ENCODE data around the gene IL22. TPM values are rescaled to one million over a fixed set of nuclear protein-coding genes. Genes with fewer than 3 reads are reported as not detected.

Gene IL22
- total RNA-seq, 1 donor from 2014 or later: not detected

DNA sequence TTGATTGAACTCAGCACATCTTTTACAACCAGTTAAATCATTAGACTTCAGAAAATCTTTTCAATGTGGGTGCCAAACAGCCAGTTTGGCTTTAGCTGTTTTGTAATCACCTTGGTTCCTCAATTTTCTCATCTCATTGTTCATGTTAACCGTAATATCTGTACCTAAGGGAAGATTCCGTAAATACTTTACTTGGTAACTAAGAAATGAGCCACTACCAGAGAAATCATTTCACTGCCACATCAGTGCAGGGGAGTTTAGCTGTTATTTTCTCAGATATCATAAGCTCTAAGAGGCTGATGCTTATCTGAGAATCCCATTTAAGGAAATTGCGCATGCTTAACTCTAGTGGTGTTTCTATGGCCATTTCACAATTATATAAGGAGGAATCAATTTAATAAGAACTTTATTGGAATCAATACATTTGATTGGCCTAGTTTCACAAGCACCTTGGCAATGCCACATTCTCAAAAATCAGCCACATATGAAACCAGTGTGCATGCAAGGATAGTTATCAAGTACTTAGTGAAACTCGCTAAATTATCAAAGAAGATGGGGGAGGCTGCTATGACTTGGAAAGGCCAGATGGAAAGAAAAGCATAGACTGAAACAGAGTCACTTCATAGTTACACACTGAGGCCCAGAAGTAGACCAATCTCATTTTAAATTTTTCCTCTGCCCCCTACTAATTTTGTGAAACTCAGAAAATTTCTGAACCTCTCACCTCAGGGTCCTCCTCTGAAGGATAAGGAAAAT, 28.1 kb upstream of the IL22 start:
- no peaks in the 10 kb centered on the region for H3K4me1 ChIP-seq
- intact Hi-C loops (cut with DNase I): no loop called here
- H3K9me3 ChIP-seq: no peaks in the 10 kb centered on the region
- TF ChIP-seq POLR2A (IDR thresholded peaks at IDR 0.05) (no peak), POLR2AphosphoS5 (IDR thresholded peaks at IDR 0.05; ENCODE audit: insufficient read depth in 1 of 2, low read depth in 1 of 2) (no peak)
- TF ChIP-seq, protein P1, sequence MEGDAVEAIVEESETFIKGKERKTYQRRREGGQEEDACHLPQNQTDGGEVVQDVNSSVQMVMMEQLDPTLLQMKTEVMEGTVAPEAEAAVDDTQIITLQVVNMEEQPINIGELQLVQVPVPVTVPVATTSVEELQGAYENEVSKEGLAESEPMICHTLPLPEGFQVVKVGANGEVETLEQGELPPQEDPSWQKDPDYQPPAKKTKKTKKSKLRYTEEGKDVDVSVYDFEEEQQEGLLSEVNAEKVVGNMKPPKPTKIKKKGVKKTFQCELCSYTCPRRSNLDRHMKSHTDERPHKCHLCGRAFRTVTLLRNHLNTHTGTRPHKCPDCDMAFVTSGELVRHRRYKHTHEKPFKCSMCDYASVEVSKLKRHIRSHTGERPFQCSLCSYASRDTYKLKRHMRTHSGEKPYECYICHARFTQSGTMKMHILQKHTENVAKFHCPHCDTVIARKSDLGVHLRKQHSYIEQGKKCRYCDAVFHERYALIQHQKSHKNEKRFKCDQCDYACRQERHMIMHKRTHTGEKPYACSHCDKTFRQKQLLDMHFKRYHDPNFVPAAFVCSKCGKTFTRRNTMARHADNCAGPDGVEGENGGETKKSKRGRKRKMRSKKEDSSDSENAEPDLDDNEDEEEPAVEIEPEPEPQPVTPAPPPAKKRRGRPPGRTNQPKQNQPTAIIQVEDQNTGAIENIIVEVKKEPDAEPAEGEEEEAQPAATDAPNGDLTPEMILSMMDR (IDR thresholded peaks at IDR 0.05): no peak
- H3K36me3 ChIP-seq: no peaks in the 10 kb centered on the region
- no peak for DNase-seq (ENCODE audit: extremely low spot score in 2 of 2)
- no peak overlapping the region for H3K27ac ChIP-seq
- no peaks in the 10 kb centered on the region for H3K27me3 ChIP-seq
- no peak overlapping the region for H3K4me3 ChIP-seq

DNA sequence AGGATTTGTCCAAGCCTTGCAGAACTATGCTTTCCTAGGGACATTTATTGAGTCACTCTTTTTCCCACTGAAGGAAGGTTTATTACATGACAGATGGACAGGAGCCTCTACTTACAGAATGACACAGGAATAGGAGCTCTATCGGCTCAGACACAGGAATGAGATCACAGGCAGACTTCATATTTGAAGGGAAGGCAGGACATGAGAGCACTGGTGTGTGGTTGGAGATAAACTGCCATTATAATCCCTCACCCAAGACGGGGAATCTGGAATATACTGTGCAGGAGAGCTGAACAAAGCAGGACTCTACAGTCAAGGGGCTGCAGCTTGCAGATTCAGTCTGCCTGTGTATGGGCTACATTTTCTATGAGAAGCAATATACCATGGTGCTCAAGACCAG, 26.8 kb upstream of the IL22 start:
- Histone ChIP-seq H3K4me1 (no peaks in the 10 kb centered on the region), H3K27ac (no peak overlapping the region), H3K4me3 (no peak overlapping the region), H3K9me3 (no peaks in the 10 kb centered on the region), H3K36me3 (no peaks in the 10 kb centered on the region), H3K27me3 (no peaks in the 10 kb centered on the region)
- DNase-seq (ENCODE audit: extremely low spot score in 2 of 2): no peak
- intact Hi-C loops (cut with DNase I): no loop called here
- TF ChIP-seq, protein P1 (IDR thresholded peaks at IDR 0.05): no peak
- TF ChIP-seq POLR2AphosphoS5 (IDR thresholded peaks at IDR 0.05; ENCODE audit: insufficient read depth in 1 of 2, low read depth in 1 of 2) (no peak), POLR2A (IDR thresholded peaks at IDR 0.05) (no peak)

DNA sequence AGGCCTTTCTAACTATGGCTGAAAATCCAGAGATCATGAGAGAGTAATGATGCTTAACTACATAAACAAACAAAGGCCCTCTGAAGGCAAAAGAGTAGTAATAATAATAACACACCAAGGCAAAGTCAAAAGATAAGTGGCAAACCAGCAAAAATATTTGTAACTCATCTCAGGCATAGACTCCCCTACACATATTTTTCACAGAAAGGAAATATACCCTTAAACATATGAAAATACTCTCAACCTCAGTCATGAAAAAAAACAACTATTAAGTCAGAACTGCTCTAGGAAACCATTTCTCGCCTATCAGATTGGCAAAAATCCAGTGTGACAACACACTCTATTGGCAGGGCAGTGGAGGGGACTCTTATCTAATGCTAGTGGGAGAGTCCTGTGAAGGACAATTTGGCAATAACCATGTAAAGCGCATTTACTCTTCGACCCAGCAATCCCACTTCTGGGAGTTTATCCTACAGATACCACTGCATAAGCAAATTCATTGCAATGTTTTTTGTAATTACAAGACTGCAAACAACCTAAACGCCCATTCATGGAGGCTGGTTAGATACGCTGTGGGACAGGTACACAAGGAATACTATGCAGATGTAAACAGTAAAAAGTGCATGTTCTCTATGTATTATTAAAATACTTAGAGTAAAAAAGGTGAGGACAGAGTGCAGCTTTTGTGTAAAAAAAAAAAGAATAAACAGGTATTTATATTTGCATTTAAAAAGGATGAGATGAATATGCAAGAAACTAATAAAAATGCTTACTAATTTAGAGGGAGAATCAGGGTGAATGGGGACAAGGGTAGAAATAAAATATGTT, 26.0 kb upstream of the IL22 start:
- intact Hi-C loops (cut with DNase I): no loop called here
- no peak overlapping the region for H3K4me3 ChIP-seq
- TF ChIP-seq POLR2AphosphoS5 (IDR thresholded peaks at IDR 0.05; ENCODE audit: insufficient read depth in 1 of 2, low read depth in 1 of 2): no peak
- H3K9me3 ChIP-seq: no peaks in the 10 kb centered on the region
- H3K4me1 ChIP-seq: no peaks in the 10 kb centered on the region
- H3K27ac ChIP-seq: no peak overlapping the region
- no peaks in the 10 kb centered on the region for H3K36me3 ChIP-seq
- DNase-seq (ENCODE audit: extremely low spot score in 2 of 2): no peak
- H3K27me3 ChIP-seq: no peaks in the 10 kb centered on the region

DNA sequence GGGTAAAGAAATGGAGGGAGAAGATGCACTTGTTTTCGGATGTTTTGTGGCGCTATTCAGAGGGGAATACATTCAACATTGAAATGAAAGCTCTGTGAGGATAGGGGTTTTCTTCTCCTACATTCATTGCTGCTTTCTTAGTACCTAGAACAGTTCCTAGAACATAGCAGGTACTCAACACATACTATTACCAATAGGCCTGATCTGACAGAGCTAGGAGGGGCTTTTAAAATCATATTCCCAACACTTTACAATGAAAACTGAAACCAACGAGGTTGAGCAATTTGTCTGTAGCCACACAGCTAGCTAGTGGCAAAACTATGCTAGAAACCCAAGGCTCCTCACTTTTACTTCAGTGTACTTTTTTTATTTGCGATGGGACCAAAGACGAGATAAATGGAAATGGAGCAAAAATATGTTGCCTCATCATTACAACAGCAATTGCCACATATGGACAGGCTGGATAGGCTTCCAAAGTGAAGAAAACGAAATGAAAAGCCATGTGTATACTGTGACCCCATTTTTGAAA, 23.1 kb upstream of the IL22 start:
- H3K9me3 ChIP-seq: no peaks in the 10 kb centered on the region
- no peaks in the 10 kb centered on the region for H3K4me1 ChIP-seq
- no peak overlapping the region for H3K27ac ChIP-seq
- H3K4me3 ChIP-seq: no peak overlapping the region
- TF ChIP-seq POLR2AphosphoS5 (IDR thresholded peaks at IDR 0.05; ENCODE audit: insufficient read depth in 1 of 2, low read depth in 1 of 2) (no peak), POLR2A (IDR thresholded peaks at IDR 0.05) (no peak)
- TF ChIP-seq, protein P1 (IDR thresholded peaks at IDR 0.05): no peak
- intact Hi-C loops (cut with DNase I): no loop called here
- DNase-seq (ENCODE audit: extremely low spot score in 2 of 2): no peak
- no peaks in the 10 kb centered on the region for H3K36me3 ChIP-seq
- no peaks in the 10 kb centered on the region for H3K27me3 ChIP-seq

DNA sequence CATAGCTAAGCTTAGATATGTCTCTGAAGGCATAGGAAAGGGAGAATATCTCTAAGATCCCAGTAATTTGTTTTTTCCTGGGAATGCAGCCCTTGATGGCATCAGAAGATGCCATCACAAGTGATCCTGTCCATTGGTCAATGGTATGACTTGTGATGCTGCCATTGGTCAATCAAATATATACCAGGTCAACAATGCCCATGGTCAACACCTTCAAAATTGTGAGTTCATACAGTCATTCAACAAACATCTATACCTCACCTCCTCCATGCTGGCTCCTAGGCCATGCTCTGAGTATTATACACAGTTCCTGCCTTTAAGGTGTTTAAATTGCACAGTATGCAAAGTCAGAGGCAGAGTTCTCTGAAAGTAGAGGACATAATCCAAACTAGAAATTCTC, 19.3 kb upstream of the IL22 start:
- Histone ChIP-seq H3K4me1 (no peaks in the 10 kb centered on the region), H3K4me3 (no peak overlapping the region), H3K9me3 (no peaks in the 10 kb centered on the region), H3K27ac (no peak overlapping the region), H3K27me3 (no peaks in the 10 kb centered on the region), H3K36me3 (no peaks in the 10 kb centered on the region)
- no peak for TF ChIP-seq POLR2AphosphoS5 (IDR thresholded peaks at IDR 0.05; ENCODE audit: insufficient read depth in 1 of 2, low read depth in 1 of 2)
- no peak for DNase-seq (ENCODE audit: extremely low spot score in 2 of 2)
- intact Hi-C loops (cut with DNase I): no loop called here

All from vagina (tissue), 2 donors.